WTC11 (cell line): ENCODE measurements around the gene SRMS. TPM values are rescaled to one million over a fixed set of nuclear protein-coding genes. Genes with fewer than 3 reads are reported as not detected.

Experiments
- ATAC-seq: fragments of 200-7000 bp; cut with Tn5 transposase; 2 replicates; pipeline ENCODE4 v1.10.0; 2021; ENCODE audit warnings: mild to moderate bottlenecking, moderate library complexity
- CTCF ChIA-PET: fragments of 300-600 bp; sonication (Branson Sonifier 250); formaldehyde crosslinking; loops from one replicate; lab custom pipeline; 2021; ENCODE audit warnings: antibody characterized with exemption; lab: Charles Lee
- POLR2A ChIA-PET: fragments of 350-600 bp; sonication (Branson Sonifier 250); formaldehyde crosslinking; loops from one replicate; lab custom pipeline; 2021; ENCODE audit warnings: antibody characterized with exemption; lab: Charles Lee
- DNase-seq: peaks from one replicate; pipeline ENCODE4 v3.0.0; 2021; ENCODE audit warnings: low spot score
- H3K27ac Mint-ChIP-seq: 2 replicates; pipeline ENCODE4 v1.8.0; 2021; ENCODE audit warnings: mixed read lengths
- H3K27me3 Mint-ChIP-seq: 2 replicates; pipeline ENCODE4 v1.8.0; 2021; ENCODE audit warnings: low read depth, mild to moderate bottlenecking, moderate library complexity, mixed read lengths
- H3K36me3 Mint-ChIP-seq: 2 replicates; pipeline ENCODE4 v1.8.0; 2021; ENCODE audit warnings: mixed read lengths
- H3K4me1 Mint-ChIP-seq: 2 replicates; pipeline ENCODE4 v1.8.0; 2022; ENCODE audit warnings: mixed read lengths
- H3K4me3 Mint-ChIP-seq: 2 replicates; pipeline ENCODE4 v1.8.0; 2021; ENCODE audit warnings: mild to moderate bottlenecking, moderate library complexity, mixed read lengths
- H3K9me3 Mint-ChIP-seq: 2 replicates; pipeline ENCODE4 v1.8.0; 2021; ENCODE audit warnings: mixed read lengths
- CBFB ChIP-seq: sonication (generic); formaldehyde crosslinking; IDR thresholded peaks from 2 replicates; pipeline ENCODE4 v1.8.1; 2022; ENCODE audit warnings: mild to moderate bottlenecking, low read depth, missing genetic modification reagents
- CREB1 ChIP-seq: sonication (generic); formaldehyde crosslinking; IDR thresholded peaks from 2 replicates; pipeline ENCODE4 v1.8.0; 2023; ENCODE audit warnings: mild to moderate bottlenecking, missing genetic modification reagents
- ESRRA ChIP-seq: sonication (generic); formaldehyde crosslinking; IDR thresholded peaks from 2 replicates; pipeline ENCODE4 v1.8.1; 2022; ENCODE audit warnings: mild to moderate bottlenecking, missing genetic modification reagents, borderline replicate concordance
- ETV6 ChIP-seq: sonication (generic); formaldehyde crosslinking; IDR thresholded peaks from 2 replicates; pipeline ENCODE4 v1.8.1; 2022; ENCODE audit warnings: mild to moderate bottlenecking, missing genetic modification reagents
- NFATC4 ChIP-seq: fragments of 250-450 bp; sonication (Bioruptor Pico); IDR thresholded peaks from 2 replicates; pipeline ENCODE4 v1.9.0; 2021; ENCODE audit warnings: mild to moderate bottlenecking
- NR1H2 ChIP-seq: sonication (generic); formaldehyde crosslinking; IDR thresholded peaks from 2 replicates; pipeline ENCODE4 v1.9.0; 2021; ENCODE audit warnings: mild to moderate bottlenecking, moderate library complexity, missing genetic modification reagents
- NR2C2 ChIP-seq: sonication (generic); formaldehyde crosslinking; IDR thresholded peaks from 2 replicates; pipeline ENCODE4 v1.8.0; 2022; ENCODE audit warnings: mild to moderate bottlenecking, missing genetic modification reagents
- PRRX2 ChIP-seq: fragments of 250-450 bp; sonication (Bioruptor Pico); IDR thresholded peaks from 2 replicates; pipeline ENCODE4 v1.8.0; 2021; ENCODE audit warnings: mild to moderate bottlenecking
- TP53 ChIP-seq: sonication (generic); formaldehyde crosslinking; IDR thresholded peaks from 2 replicates; pipeline ENCODE4 v1.8.1; 2023; ENCODE audit warnings: mild to moderate bottlenecking, missing genetic modification reagents
- ZNF232 ChIP-seq: sonication (generic); formaldehyde crosslinking; IDR thresholded peaks from 2 replicates; pipeline ENCODE4 v1.8.0; 2022; ENCODE audit warnings: mild to moderate bottlenecking, missing genetic modification reagents
- ZNF416 ChIP-seq: fragments of 250-450 bp; sonication (Bioruptor Pico); IDR thresholded peaks from 2 replicates; pipeline ENCODE4 v1.9.0; 2021; ENCODE audit warnings: mild to moderate bottlenecking, inconsistent platforms
- total RNA-seq: library from RNA; stranded (reverse); gene quantifications from 3 replicates; pipeline ENCODE4 v1.2.3, GENCODE V29; 2021
- TF ChIP-seq, protein P1 (sequence below): fragments of 250-450 bp; sonication (Bioruptor Pico); IDR thresholded peaks from 2 replicates; pipeline ENCODE4 v1.9.0; 2021; ENCODE audit warnings: mild to moderate bottlenecking
- TF ChIP-seq, protein P2 (sequence below): sonication (generic); formaldehyde crosslinking; IDR thresholded peaks from 2 replicates; pipeline ENCODE4 v1.8.0; 2023; ENCODE audit warnings: missing genetic modification reagents
- TF ChIP-seq, protein P3 (sequence below): sonication (generic); formaldehyde crosslinking; IDR thresholded peaks from 2 replicates; pipeline ENCODE4 v1.8.0; 2022; ENCODE audit warnings: mild to moderate bottlenecking, missing genetic modification reagents
- TF ChIP-seq, protein P4 (sequence below): sonication (generic); formaldehyde crosslinking; IDR thresholded peaks from 2 replicates; pipeline ENCODE4 v1.8.1; 2022; ENCODE audit warnings: mild to moderate bottlenecking, moderate library complexity, missing genetic modification reagents
- TF ChIP-seq, protein P5 (sequence below): sonication (generic); formaldehyde crosslinking; IDR thresholded peaks from 2 replicates; pipeline ENCODE4 v1.8.0; 2023; ENCODE audit warnings: mild to moderate bottlenecking, missing genetic modification reagents
- TF ChIP-seq, protein P6 (sequence below): sonication (generic); formaldehyde crosslinking; IDR thresholded peaks from 2 replicates; pipeline ENCODE4 v1.8.1; 2023; ENCODE audit warnings: mild to moderate bottlenecking, missing genetic modification reagents

Gene SRMS
- total RNA-seq, 1 experiment from 2014 or later: 0.26 TPM

DNA sequence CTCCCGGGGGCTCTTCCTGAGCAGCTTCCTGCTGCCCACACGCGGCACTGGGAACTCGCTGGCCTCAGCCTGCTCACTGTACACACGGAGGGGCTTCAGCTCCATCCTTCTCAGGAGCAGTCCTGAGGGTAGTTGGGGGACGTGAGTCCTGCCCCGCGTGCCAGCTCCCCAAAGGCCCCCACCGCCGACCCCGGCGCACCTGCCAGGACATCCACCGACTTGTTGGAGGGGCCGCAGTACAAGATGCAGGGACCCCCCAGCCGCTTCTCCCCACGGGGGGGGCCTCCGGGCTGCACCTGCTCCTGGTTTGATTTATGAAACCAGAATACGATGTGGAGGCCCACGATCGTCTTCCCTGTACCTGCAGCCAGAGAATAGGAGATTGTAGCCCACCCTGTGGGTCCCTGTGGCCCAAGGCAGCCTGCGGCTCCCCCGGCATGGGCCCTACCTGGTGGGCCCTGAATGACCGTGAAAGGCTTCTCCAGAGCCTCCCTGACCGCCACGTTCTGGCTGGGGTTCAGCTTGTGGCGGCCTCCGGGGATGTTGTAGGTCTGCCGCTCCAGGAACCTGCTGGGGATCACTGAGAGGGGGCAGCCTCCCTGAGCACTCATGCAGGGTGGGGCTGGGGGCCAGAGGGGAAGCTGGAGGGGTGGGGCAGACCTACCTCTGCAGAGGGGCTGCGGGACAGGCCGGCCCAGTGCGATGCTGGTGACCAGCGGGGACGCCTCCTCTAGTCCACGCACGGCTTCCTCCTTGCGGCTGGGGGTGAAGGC lies 14.3 kb upstream of the SRMS start:
- DNase-seq (no peak), ATAC-seq (no peak)
- Mint-ChIP-seq H3K27me3 (no peaks in the 10 kb centered on the region), H3K27ac (no peak overlapping the region), H3K4me3 (no peak overlapping the region), H3K9me3 (no peaks in the 10 kb centered on the region), H3K36me3 (peaks cover 3% of the 10 kb centered on the region), H3K4me1 (peaks cover 3% of the 10 kb centered on the region; the same call in 1 of the 2 replicates)
- CTCF ChIA-PET: interaction anchor here (0.7 to 1.4 kb wide), 3 partner anchors 23 to 225 kb away, joined by 3 to 6 read pairs (median 3); no protein-coding TSS in a partner anchor
- POLR2A ChIA-PET: interaction anchor here (0.7 kb wide), 1 partner anchor 126 kb away, joined by 3 read pairs; no protein-coding TSS in a partner anchor
- TF ChIP-seq, protein P1, sequence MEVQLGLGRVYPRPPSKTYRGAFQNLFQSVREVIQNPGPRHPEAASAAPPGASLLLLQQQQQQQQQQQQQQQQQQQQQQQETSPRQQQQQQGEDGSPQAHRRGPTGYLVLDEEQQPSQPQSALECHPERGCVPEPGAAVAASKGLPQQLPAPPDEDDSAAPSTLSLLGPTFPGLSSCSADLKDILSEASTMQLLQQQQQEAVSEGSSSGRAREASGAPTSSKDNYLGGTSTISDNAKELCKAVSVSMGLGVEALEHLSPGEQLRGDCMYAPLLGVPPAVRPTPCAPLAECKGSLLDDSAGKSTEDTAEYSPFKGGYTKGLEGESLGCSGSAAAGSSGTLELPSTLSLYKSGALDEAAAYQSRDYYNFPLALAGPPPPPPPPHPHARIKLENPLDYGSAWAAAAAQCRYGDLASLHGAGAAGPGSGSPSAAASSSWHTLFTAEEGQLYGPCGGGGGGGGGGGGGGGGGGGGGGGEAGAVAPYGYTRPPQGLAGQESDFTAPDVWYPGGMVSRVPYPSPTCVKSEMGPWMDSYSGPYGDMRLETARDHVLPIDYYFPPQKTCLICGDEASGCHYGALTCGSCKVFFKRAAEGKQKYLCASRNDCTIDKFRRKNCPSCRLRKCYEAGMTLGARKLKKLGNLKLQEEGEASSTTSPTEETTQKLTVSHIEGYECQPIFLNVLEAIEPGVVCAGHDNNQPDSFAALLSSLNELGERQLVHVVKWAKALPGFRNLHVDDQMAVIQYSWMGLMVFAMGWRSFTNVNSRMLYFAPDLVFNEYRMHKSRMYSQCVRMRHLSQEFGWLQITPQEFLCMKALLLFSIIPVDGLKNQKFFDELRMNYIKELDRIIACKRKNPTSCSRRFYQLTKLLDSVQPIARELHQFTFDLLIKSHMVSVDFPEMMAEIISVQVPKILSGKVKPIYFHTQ (CRISPR knock-in tag): no peak
- TF ChIP-seq, protein P2, sequence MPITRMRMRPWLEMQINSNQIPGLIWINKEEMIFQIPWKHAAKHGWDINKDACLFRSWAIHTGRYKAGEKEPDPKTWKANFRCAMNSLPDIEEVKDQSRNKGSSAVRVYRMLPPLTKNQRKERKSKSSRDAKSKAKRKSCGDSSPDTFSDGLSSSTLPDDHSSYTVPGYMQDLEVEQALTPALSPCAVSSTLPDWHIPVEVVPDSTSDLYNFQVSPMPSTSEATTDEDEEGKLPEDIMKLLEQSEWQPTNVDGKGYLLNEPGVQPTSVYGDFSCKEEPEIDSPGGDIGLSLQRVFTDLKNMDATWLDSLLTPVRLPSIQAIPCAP: no peak

DNA sequence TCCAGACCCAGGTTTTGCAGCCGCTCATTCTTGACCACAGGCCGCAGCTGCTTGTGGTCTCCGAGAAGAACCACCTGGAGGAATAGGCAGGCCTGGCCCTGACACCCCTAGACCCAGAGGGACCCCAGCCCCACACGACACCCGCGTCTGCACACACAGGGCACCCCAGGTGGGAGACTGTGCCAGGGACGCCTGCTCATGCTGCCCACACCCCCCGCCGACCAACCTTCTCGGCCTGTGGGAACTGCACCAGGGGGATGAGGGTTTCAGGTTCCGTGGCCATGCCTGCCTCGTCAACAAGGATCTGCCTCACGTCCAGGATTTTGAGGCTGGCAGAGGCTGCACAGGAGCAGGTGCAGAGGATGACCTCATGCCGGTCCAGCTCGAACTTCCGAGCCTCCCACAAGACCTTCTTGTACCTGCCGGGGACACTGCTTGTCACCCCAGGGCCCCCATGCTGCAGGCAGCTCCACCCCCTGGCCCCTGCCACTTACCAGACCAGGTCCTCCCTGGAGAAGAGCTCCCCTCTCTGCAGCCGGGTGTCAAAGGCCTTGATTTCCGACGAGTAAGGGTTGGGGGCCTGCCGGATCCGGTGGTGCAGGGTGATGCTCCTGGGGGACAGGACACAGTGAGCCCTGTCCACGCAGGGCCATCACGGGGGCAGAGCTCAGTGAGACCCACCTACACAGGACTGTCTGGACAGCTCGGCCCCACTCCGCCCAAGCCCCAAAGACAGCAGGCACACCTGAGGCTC lies 13.5 kb upstream of the SRMS start:
- TF ChIP-seq NR1H2 (CRISPR knock-in tag) (no peak), CREB1 (CRISPR knock-in tag) (no peak), NFATC4 (CRISPR knock-in tag) (no peak)
- TF ChIP-seq, all 79 proteins: peak for 0
- Mint-ChIP-seq H3K4me1 (peaks cover 3% of the 10 kb centered on the region; the same call in 1 of the 2 replicates), H3K27ac (no peak overlapping the region), H3K27me3 (no peaks in the 10 kb centered on the region), H3K4me3 (no peak overlapping the region), H3K36me3 (peaks cover 3% of the 10 kb centered on the region), H3K9me3 (no peaks in the 10 kb centered on the region)
- ChIA-PET CTCF (interaction anchor here (0.7 to 1.4 kb wide), 2 partner anchors 23 to 225 kb away, joined by 3 read pairs; no protein-coding TSS in a partner anchor), POLR2A (interaction anchor here (0.7 kb wide), 1 partner anchor 125 kb away, joined by 3 read pairs; no protein-coding TSS in a partner anchor)
- ATAC-seq (no peak), DNase-seq (no peak)

DNA sequence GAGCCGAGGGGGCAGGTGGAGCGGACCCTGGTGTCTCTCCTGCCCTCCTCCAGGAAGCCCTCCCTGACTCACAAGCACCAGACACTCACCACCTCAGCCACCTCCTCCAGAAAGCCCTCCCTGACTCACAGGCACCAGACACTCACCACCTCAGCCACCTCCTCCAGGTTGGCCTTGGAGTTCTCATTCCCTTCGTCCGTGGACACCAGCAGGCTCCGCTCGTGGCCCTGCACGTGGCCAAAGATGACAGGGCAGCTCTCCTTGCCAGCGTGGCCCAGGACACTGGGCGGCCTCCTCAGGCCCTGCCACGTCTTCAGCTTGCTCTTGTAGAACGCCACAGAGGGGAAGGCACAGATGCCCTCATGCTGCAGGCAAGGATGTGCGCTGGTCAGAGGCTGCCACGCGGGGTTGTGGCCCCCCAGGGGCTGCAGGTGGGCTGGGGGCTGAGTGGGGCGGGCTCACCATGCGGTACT lies 12.8 kb upstream of the SRMS start:
- H3K27ac Mint-ChIP-seq: peak overlapping the region; percentile 49; the same call in 1 of the 2 replicates
- CTCF ChIA-PET: no interaction called here
- peaks cover 3% of the 10 kb centered on the region; the same call in 1 of the 2 replicates for H3K4me1 Mint-ChIP-seq
- H3K36me3 Mint-ChIP-seq: peaks cover 3% of the 10 kb centered on the region
- no peaks in the 10 kb centered on the region for H3K27me3 Mint-ChIP-seq
- no peaks in the 10 kb centered on the region for H3K9me3 Mint-ChIP-seq
- POLR2A ChIA-PET: no interaction called here
- ATAC-seq (no peak), DNase-seq (no peak)
- H3K4me3 Mint-ChIP-seq: no peak overlapping the region
- TF ChIP-seq ETV6 (CRISPR knock-in tag) (no peak), ZNF416 (CRISPR knock-in tag) (no peak), TP53 (no peak), CREB1 (CRISPR knock-in tag) (no peak), ESRRA (no peak), CBFB (no peak), PRRX2 (no peak), NR2C2 (no peak), ZNF232 (CRISPR knock-in tag) (no peak)
- TF ChIP-seq, protein P3, sequence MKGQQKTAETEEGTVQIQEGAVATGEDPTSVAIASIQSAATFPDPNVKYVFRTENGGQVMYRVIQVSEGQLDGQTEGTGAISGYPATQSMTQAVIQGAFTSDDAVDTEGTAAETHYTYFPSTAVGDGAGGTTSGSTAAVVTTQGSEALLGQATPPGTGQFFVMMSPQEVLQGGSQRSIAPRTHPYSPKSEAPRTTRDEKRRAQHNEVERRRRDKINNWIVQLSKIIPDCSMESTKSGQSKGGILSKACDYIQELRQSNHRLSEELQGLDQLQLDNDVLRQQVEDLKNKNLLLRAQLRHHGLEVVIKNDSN: no peak
- TF ChIP-seq, protein P4, sequence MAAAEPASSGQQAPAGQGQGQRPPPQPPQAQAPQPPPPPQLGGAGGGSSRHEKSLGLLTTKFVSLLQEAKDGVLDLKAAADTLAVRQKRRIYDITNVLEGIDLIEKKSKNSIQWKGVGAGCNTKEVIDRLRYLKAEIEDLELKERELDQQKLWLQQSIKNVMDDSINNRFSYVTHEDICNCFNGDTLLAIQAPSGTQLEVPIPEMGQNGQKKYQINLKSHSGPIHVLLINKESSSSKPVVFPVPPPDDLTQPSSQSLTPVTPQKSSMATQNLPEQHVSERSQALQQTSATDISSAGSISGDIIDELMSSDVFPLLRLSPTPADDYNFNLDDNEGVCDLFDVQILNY (CRISPR knock-in tag): no peak
- TF ChIP-seq, protein P5, sequence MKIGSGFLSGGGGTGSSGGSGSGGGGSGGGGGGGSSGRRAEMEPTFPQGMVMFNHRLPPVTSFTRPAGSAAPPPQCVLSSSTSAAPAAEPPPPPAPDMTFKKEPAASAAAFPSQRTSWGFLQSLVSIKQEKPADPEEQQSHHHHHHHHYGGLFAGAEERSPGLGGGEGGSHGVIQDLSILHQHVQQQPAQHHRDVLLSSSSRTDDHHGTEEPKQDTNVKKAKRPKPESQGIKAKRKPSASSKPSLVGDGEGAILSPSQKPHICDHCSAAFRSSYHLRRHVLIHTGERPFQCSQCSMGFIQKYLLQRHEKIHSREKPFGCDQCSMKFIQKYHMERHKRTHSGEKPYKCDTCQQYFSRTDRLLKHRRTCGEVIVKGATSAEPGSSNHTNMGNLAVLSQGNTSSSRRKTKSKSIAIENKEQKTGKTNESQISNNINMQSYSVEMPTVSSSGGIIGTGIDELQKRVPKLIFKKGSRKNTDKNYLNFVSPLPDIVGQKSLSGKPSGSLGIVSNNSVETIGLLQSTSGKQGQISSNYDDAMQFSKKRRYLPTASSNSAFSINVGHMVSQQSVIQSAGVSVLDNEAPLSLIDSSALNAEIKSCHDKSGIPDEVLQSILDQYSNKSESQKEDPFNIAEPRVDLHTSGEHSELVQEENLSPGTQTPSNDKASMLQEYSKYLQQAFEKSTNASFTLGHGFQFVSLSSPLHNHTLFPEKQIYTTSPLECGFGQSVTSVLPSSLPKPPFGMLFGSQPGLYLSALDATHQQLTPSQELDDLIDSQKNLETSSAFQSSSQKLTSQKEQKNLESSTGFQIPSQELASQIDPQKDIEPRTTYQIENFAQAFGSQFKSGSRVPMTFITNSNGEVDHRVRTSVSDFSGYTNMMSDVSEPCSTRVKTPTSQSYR: no peak
- TF ChIP-seq, protein P6, sequence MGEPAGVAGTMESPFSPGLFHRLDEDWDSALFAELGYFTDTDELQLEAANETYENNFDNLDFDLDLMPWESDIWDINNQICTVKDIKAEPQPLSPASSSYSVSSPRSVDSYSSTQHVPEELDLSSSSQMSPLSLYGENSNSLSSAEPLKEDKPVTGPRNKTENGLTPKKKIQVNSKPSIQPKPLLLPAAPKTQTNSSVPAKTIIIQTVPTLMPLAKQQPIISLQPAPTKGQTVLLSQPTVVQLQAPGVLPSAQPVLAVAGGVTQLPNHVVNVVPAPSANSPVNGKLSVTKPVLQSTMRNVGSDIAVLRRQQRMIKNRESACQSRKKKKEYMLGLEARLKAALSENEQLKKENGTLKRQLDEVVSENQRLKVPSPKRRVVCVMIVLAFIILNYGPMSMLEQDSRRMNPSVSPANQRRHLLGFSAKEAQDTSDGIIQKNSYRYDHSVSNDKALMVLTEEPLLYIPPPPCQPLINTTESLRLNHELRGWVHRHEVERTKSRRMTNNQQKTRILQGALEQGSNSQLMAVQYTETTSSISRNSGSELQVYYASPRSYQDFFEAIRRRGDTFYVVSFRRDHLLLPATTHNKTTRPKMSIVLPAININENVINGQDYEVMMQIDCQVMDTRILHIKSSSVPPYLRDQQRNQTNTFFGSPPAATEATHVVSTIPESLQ (CRISPR knock-in tag): no peak
